Middle frontal gyrus (tissue), 1 donor: ENCODE measurements around the gene PPP1R13B.

Experiments
- DNase-seq: peaks from one replicate; pipeline ENCODE4 v3.0.0-alpha.2; 2015; ENCODE audit warnings: low spot score; ENCODE audit errors: extremely low spot score

Gene PPP1R13B

GRCh38 chr14:103836976-103837725 is 10.2 kb downstream of the PPP1R13B start:
- DNase-seq, result no peak

GRCh38 chr14:103834956-103835355 is 12.4 kb downstream of the PPP1R13B start:
- DNase-seq, result no peak

- DNase-seq, result no peak
These were observed 13.7 kb downstream of the PPP1R13B start for GRCh38 chr14:103833711-103834110.

- no peak for DNase-seq
These were observed 15.3 kb downstream of the PPP1R13B start for GRCh38 chr14:103832046-103832445.

GRCh38 chr14:103830511-103831270 is 16.7 kb downstream of the PPP1R13B start:
- no peak for DNase-seq

GRCh38 chr14:103828315-103828967 is 18.9 kb downstream of the PPP1R13B start:
- DNase-seq, result no peak

GRCh38 chr14:103825101-103825500 is 22.3 kb downstream of the PPP1R13B start:
- no peak for DNase-seq

- DNase-seq, result no peak
These were observed 26.5 kb downstream of the PPP1R13B start for GRCh38 chr14:103820908-103821307.

- DNase-seq, result no peak
These were observed 27.0 kb downstream of the PPP1R13B start for GRCh38 chr14:103820382-103820781.

- DNase-seq, result no peak
These were observed 27.7 kb downstream of the PPP1R13B start for GRCh38 chr14:103819503-103820307.

GRCh38 chr14:103818870-103819269 is 28.5 kb downstream of the PPP1R13B start:
- no peak for DNase-seq

GRCh38 chr14:103818422-103818821 is 29.0 kb downstream of the PPP1R13B start:
- DNase-seq, result no peak

- no peak for DNase-seq
These were observed 29.8 kb downstream of the PPP1R13B start for GRCh38 chr14:103817595-103817994.

- DNase-seq, result no peak
These were observed 30.4 kb downstream of the PPP1R13B start for GRCh38 chr14:103816991-103817390.

GRCh38 chr14:103815253-103815652 is 32.1 kb downstream of the PPP1R13B start:
- DNase-seq, result no peak

GRCh38 chr14:103811189-103811588 is 36.2 kb downstream of the PPP1R13B start:
- DNase-seq, result no peak

GRCh38 chr14:103808403-103809001 is 38.9 kb downstream of the PPP1R13B start:
- DNase-seq, result no peak

- no peak for DNase-seq
These were observed 40.6 kb downstream of the PPP1R13B start for GRCh38 chr14:103806805-103807204.

- no peak for DNase-seq
These were observed 41.7 kb downstream of the PPP1R13B start for GRCh38 chr14:103805708-103806107.

- DNase-seq, result no peak
These were observed 43.7 kb downstream of the PPP1R13B start for GRCh38 chr14:103803661-103804060.

GRCh38 chr14:103802356-103802755 is 45.0 kb downstream of the PPP1R13B start:
- DNase-seq, result no peak
